ENCODE measurements around the gene IGSF6.

The IGSF6 gene

GRCh38 chr16:21598206-21598605 lies 54.2 kb downstream of the IGSF6 start:
- TF ChIP-seq GATA2 (IDR thresholded peaks at IDR 0.05; ENCODE audit: low read depth, low read length) (no peak), GATA3 (IDR thresholded peaks at IDR 0.05; ENCODE audit: low read depth, low read length) (no peak)

- no peak for TF ChIP-seq GATA3 (IDR thresholded peaks at IDR 0.05; ENCODE audit: low read depth, low read length)
- TF ChIP-seq GATA2 (IDR thresholded peaks at IDR 0.05; ENCODE audit: low read depth, low read length) = no peak
These were observed 54.8 kb downstream of the IGSF6 start for GRCh38 chr16:21597561-21598030.

- TF ChIP-seq GATA2 (IDR thresholded peaks at IDR 0.05; ENCODE audit: low read depth, low read length) (no peak), GATA3 (IDR thresholded peaks at IDR 0.05; ENCODE audit: low read depth, low read length) (no peak)
These were observed 58.7 kb downstream of the IGSF6 start for GRCh38 chr16:21593530-21594289.

- TF ChIP-seq GATA3 (IDR thresholded peaks at IDR 0.05; ENCODE audit: low read depth, low read length) (no peak), GATA2 (IDR thresholded peaks at IDR 0.05; ENCODE audit: low read depth, low read length) (no peak)
These were observed 60.2 kb downstream of the IGSF6 start for GRCh38 chr16:21592191-21592590.

- no peak for TF ChIP-seq GATA3 (IDR thresholded peaks at IDR 0.05; ENCODE audit: low read depth, low read length)
- no peak for TF ChIP-seq GATA2 (IDR thresholded peaks at IDR 0.05; ENCODE audit: low read depth, low read length)
These were observed 61.6 kb downstream of the IGSF6 start for GRCh38 chr16:21590796-21591195.

GRCh38 chr16:21590287-21590686 lies 62.1 kb downstream of the IGSF6 start:
- no peak for TF ChIP-seq GATA3 (IDR thresholded peaks at IDR 0.05; ENCODE audit: low read depth, low read length)
- TF ChIP-seq GATA2 (IDR thresholded peaks at IDR 0.05; ENCODE audit: low read depth, low read length) = no peak

- no peak for TF ChIP-seq GATA2 (IDR thresholded peaks at IDR 0.05; ENCODE audit: low read depth, low read length)
- no peak for TF ChIP-seq GATA3 (IDR thresholded peaks at IDR 0.05; ENCODE audit: low read depth, low read length)
These were observed 62.9 kb downstream of the IGSF6 start for GRCh38 chr16:21589551-21589950.

Data from SH-SY5Y (cell line).